Astrocyte (in vitro differentiated cells and primary cell): ENCODE measurements around the gene CYP26C1. TPM values are rescaled to one million over a fixed set of nuclear protein-coding genes. Genes with fewer than 3 reads are reported as not detected.

Experiments
- DNase-seq: peaks from one replicate; pipeline ENCODE4 v3.0.0-alpha.2; 2010; ENCODE audit warnings: low read depth
- FAIRE-seq: peaks from 2 replicates; lab custom pipeline; 2011; peaks lifted over from hg19 to GRCh38; lab: Jason Lieb, UNC
- H2AFZ ChIP-seq: 2 replicates; pipeline ENCODE4 v1.6.0; 2012; ENCODE audit warnings: low read depth, low read length, inconsistent platforms
- H3K27ac ChIP-seq: 2 replicates; pipeline ENCODE4 v1.5.1; 2011; ENCODE audit warnings: low read depth, low read length, inconsistent platforms
- H3K27me3 ChIP-seq: 2 replicates; pipeline ENCODE4 v1.6.0; 2011; ENCODE audit warnings: low read length, inconsistent platforms; ENCODE audit not compliant: insufficient read depth
- H3K36me3 ChIP-seq: 2 replicates; pipeline ENCODE4 v1.5.1; 2011; ENCODE audit warnings: low read length, inconsistent platforms; ENCODE audit not compliant: insufficient read depth
- H3K4me1 ChIP-seq: 2 replicates; pipeline ENCODE4 v1.5.1; 2011; ENCODE audit warnings: low read length, inconsistent platforms; ENCODE audit not compliant: insufficient read depth
- H3K4me2 ChIP-seq: 2 replicates; pipeline ENCODE4 v1.6.0; 2012; ENCODE audit warnings: low read length, inconsistent platforms
- H3K4me3 ChIP-seq: 2 replicates; pipeline ENCODE4 v1.5.1; 2011; ENCODE audit warnings: low read depth, mild to moderate bottlenecking, low read length, inconsistent platforms; ENCODE audit not compliant: insufficient read depth
- H3K79me2 ChIP-seq: 2 replicates; pipeline ENCODE4 v1.6.0; 2012; ENCODE audit warnings: mild to moderate bottlenecking, low read length, inconsistent platforms; ENCODE audit not compliant: insufficient read depth
- H3K9ac ChIP-seq: 2 replicates; pipeline ENCODE4 v1.6.0; 2012; ENCODE audit warnings: mild to moderate bottlenecking, low read length, inconsistent platforms
- H3K9me3 ChIP-seq: 2 replicates; pipeline ENCODE4 v1.5.1; 2012; ENCODE audit warnings: low read depth, mild to moderate bottlenecking, low read length, inconsistent platforms; ENCODE audit not compliant: insufficient read depth
- H4K20me1 ChIP-seq: 2 replicates; pipeline ENCODE4 v1.6.0; 2012; ENCODE audit warnings: low read length, inconsistent platforms; ENCODE audit not compliant: insufficient read depth
- H3K27ac Mint-ChIP-seq: one replicate; pipeline ENCODE4 v1.8.0; 2021; ENCODE audit warnings: mild to moderate bottlenecking, mixed read lengths; ENCODE audit not compliant: unreplicated experiment
- H3K27me3 Mint-ChIP-seq: one replicate; pipeline ENCODE4 v1.8.0; 2021; ENCODE audit warnings: low read depth, mixed read lengths; ENCODE audit not compliant: unreplicated experiment
- H3K36me3 Mint-ChIP-seq: one replicate; pipeline ENCODE4 v1.8.0; 2021; ENCODE audit warnings: low read depth, mixed read lengths; ENCODE audit not compliant: unreplicated experiment
- H3K4me1 Mint-ChIP-seq: one replicate; pipeline ENCODE4 v1.8.0; 2021; ENCODE audit warnings: low read depth, mixed read lengths; ENCODE audit not compliant: unreplicated experiment
- H3K4me3 Mint-ChIP-seq: one replicate; pipeline ENCODE4 v1.8.0; 2021; ENCODE audit warnings: mild to moderate bottlenecking, moderate library complexity, mixed read lengths; ENCODE audit not compliant: unreplicated experiment
- H3K9me3 Mint-ChIP-seq: one replicate; pipeline ENCODE4 v1.8.0; 2021; ENCODE audit warnings: mild to moderate bottlenecking, mixed read lengths; ENCODE audit not compliant: unreplicated experiment
- CTCF ChIP-seq: IDR thresholded peaks from 2 replicates; pipeline ENCODE4 v1.5.1; 2011; ENCODE audit warnings: low read depth, mild to moderate bottlenecking, inconsistent platforms, low read length, moderate library complexity; ENCODE audit not compliant: insufficient read depth
- EZH2 ChIP-seq: IDR thresholded peaks from 2 replicates; pipeline ENCODE4 v1.6.1; 2012; ENCODE audit warnings: mild to moderate bottlenecking, low read length, inconsistent platforms; ENCODE audit not compliant: insufficient read depth
- total RNA-seq: library from RNA; stranded (reverse); gene quantifications from 2 replicates; pipeline ENCODE4 v1.2.1, GENCODE V29; 2021

CYP26C1 gene
- total RNA-seq, 1 donor from 2014 or later: not detected

DNA sequence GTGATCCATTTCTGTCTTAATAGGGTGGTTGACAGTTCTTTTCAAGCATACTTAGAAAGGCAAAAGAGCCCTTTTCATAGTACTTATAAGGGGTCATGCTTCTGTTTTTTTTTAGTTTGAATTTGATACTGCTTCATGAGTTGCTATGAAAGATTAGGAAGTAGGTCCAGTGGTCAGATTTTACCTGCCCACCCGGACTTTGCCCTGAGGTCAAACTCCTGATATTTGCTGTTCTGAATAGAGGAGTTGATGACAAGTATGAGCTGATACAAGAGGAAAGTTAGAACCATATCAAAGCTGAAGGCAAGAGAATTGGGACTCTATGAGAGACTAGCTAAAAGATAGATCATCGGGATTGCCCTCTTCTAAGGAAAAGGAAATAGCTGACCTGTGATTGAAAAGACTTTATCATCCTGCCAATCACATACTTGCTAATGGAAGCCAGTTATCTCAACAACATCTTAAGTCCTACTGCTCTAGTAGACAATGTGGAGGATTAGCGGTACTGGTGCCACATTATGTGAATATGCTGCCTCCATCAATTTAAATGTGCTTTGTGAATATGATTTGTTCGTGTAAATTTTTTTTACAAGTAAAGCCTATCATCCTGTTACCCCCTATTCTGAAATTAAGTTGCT lies 37.5 kb upstream of the CYP26C1 start:
- H3K79me2 ChIP-seq: no peaks in the 10 kb centered on the region
- no peak for FAIRE-seq
- H3K4me2 ChIP-seq: no peak overlapping the region
- H2AFZ ChIP-seq: no peak overlapping the region
- H3K4me3 ChIP-seq: no peak overlapping the region
- peaks cover 8% of the 10 kb centered on the region for H3K9me3 Mint-ChIP-seq
- H3K27ac ChIP-seq: no peak overlapping the region
- H3K4me1 ChIP-seq: no peaks in the 10 kb centered on the region
- peaks cover 2% of the 10 kb centered on the region for H3K9me3 ChIP-seq
- no peaks in the 10 kb centered on the region for H3K4me1 Mint-ChIP-seq
- peaks cover 5% of the 10 kb centered on the region for H3K36me3 Mint-ChIP-seq
- H3K9ac ChIP-seq: no peak overlapping the region
- H3K27me3 ChIP-seq: no peaks in the 10 kb centered on the region
- H3K27ac Mint-ChIP-seq: no peak overlapping the region
- TF ChIP-seq CTCF (no peak), EZH2 (no peak)
- no peak for DNase-seq
- no peaks in the 10 kb centered on the region for H3K36me3 ChIP-seq
- H3K27me3 Mint-ChIP-seq: no peaks in the 10 kb centered on the region
- no peaks in the 10 kb centered on the region for H4K20me1 ChIP-seq
- no peak overlapping the region for H3K4me3 Mint-ChIP-seq

DNA sequence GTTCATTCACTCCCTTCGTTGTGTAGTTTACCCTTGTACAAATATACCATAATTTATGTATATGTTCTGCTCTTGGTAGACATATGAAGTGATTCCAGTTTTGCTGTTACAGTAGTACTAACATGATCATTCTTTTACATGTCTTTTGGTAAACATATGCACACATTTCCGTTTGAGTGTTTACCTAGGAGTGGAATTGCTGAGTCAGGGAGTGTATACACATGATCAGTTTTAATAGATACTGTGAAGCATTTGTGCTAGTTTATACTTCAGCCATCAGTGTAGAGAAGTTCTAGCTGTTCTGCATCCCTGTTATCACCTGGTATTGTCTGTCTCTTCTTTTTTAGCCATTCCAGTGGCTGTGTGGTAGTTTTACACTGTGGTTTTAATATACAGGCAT lies 34.5 kb upstream of the CYP26C1 start:
- TF ChIP-seq CTCF (no peak), EZH2 (no peak)
- DNase-seq (no peak), FAIRE-seq (no peak)
- peaks cover 10% of the 10 kb centered on the region for H3K4me1 ChIP-seq
- Mint-ChIP-seq H3K4me1 (peaks cover 19% of the 10 kb centered on the region), H3K27ac (no peak overlapping the region), H3K9me3 (peaks cover 8% of the 10 kb centered on the region), H3K36me3 (peaks cover 5% of the 10 kb centered on the region), H3K27me3 (no peaks in the 10 kb centered on the region), H3K4me3 (no peak overlapping the region)
- H3K27me3 ChIP-seq: no peaks in the 10 kb centered on the region
- no peak overlapping the region for H3K4me2 ChIP-seq
- no peak overlapping the region for H3K27ac ChIP-seq
- H3K9me3 ChIP-seq: peaks cover 2% of the 10 kb centered on the region
- no peaks in the 10 kb centered on the region for H3K36me3 ChIP-seq
- H2AFZ ChIP-seq: no peak overlapping the region
- H3K4me3 ChIP-seq: no peak overlapping the region
- no peaks in the 10 kb centered on the region for H3K79me2 ChIP-seq
- H4K20me1 ChIP-seq: no peaks in the 10 kb centered on the region
- no peak overlapping the region for H3K9ac ChIP-seq

DNA sequence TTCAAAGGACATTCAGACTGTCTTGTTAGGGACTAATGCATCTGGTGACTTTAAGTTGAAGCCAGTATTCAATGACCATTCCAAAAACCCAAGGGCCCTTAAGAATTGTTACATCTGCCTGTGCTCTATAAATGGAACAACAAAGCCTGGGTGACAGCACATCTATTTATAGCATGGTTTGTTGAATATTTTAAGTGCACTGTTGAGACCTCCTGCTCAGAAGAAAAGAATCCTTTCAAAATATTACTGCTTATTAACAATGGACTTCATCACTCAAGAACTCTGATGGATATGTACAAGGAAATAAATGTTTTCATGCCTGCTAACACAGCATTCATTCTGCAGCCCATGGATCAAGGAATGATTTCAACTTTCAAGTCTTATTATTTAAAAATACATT lies 33.1 kb upstream of the CYP26C1 start:
- Histone ChIP-seq H3K4me1 (peaks cover 10% of the 10 kb centered on the region), H3K27me3 (no peaks in the 10 kb centered on the region), H3K79me2 (no peaks in the 10 kb centered on the region), H3K4me3 (no peak overlapping the region), H3K27ac (no peak overlapping the region), H2AFZ (no peak overlapping the region), H3K36me3 (no peaks in the 10 kb centered on the region), H4K20me1 (no peaks in the 10 kb centered on the region), H3K9ac (no peak overlapping the region), H3K4me2 (no peak overlapping the region), H3K9me3 (peaks cover 2% of the 10 kb centered on the region)
- FAIRE-seq: no peak
- peaks cover 8% of the 10 kb centered on the region for H3K9me3 Mint-ChIP-seq
- no peaks in the 10 kb centered on the region for H3K27me3 Mint-ChIP-seq
- H3K27ac Mint-ChIP-seq: no peak overlapping the region
- TF ChIP-seq CTCF (no peak), EZH2 (no peak)
- DNase-seq: no peak
- H3K4me1 Mint-ChIP-seq: peaks cover 28% of the 10 kb centered on the region
- peaks cover 5% of the 10 kb centered on the region for H3K36me3 Mint-ChIP-seq
- H3K4me3 Mint-ChIP-seq: no peak overlapping the region
